Measurements from ENCODE around the gene RUSC1.

GRCh38 chr1:155282488-155283091 lies 38.1 kb upstream of the RUSC1 start:
- TF ChIP-seq CTCF (IDR thresholded peaks at IDR 0.05) = no peak
- TF ChIP-seq POLR2A (IDR thresholded peaks at IDR 0.05) = no peak
